Measurements from ENCODE around the gene MAGED1.

DNA sequence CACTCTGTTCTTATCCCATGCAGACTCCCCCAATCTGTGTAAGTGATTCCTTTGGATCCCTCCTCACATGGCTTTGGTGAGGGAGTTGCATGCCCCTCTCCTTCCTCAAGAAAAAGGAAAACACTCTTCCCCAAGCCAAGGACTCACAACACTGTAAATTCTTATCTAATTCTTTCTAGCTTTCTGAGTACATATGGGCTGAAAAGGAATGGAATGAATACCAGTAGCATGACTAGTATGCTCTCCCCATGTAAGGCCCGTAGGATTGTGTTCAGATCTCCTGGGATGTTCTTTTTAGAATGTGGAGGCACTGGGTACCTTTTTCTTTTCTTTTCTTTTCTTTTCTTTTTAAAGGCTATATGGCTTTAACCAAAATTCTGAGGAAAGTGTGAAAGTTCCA lies 17.0 kb upstream of the MAGED1 start:
- TF ChIP-seq GATA2 (IDR thresholded peaks at IDR 0.05; ENCODE audit: low read depth, low read length) (no peak), GATA3 (IDR thresholded peaks at IDR 0.05; ENCODE audit: low read depth, low read length) (no peak)
